NCI-H774 (cell line): ENCODE measurements around the gene DNAJC15.

ENCODE experiments used
- DNase-seq: peaks from one replicate; lab custom pipeline; 2025; lab: John Stamatoyannopoulos, UW

Gene DNAJC15

DNA sequence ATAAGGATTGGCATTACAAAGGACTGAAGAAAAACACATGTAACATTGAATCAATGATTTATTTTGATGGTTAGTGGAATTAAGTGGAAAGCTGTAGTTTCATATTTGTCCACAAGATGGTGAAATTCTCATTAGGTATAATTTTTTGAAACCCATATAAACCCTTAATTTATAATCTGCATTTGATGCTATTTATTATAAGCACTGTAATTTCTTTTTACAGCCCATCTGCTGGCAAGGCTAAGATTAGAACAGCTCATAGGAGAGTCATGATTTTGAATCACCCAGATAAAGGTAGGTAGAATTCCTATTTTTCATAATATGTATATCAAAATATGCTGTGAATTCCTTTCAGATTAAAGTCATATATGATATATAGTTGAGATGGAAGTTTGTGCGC lies 62.2 kb downstream of the DNAJC15 start:
- DNase-seq, result no peak

DNA sequence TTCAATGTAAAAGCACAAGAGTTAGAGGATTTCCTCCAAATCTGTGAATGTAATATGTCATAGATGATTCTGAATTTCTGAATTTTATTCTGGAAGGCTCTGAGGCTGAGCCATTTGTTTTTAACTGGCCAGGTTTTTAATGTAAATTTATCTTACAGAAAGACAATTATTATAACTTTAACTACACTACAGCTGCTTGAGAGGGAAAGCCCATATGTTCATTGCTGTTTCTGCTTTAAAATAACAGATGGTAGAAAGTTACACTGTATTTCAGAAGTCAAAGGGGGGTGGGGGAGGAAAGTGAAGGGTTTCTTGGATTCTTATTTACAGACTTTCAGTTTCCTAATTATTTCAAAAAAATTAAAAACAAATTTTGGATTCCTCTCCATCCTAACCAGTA lies 62.8 kb downstream of the DNAJC15 start:
- DNase-seq, result no peak

GRCh38 chr13:43088093-43088511 lies 64.7 kb downstream of the DNAJC15 start:
- no peak for DNase-seq

- no peak for DNase-seq
These were observed 66.6 kb downstream of the DNAJC15 start for GRCh38 chr13:43089912-43090498.

- no peak for DNase-seq
These were observed 71.5 kb downstream of the DNAJC15 start for GRCh38 chr13:43094901-43095300.

DNA sequence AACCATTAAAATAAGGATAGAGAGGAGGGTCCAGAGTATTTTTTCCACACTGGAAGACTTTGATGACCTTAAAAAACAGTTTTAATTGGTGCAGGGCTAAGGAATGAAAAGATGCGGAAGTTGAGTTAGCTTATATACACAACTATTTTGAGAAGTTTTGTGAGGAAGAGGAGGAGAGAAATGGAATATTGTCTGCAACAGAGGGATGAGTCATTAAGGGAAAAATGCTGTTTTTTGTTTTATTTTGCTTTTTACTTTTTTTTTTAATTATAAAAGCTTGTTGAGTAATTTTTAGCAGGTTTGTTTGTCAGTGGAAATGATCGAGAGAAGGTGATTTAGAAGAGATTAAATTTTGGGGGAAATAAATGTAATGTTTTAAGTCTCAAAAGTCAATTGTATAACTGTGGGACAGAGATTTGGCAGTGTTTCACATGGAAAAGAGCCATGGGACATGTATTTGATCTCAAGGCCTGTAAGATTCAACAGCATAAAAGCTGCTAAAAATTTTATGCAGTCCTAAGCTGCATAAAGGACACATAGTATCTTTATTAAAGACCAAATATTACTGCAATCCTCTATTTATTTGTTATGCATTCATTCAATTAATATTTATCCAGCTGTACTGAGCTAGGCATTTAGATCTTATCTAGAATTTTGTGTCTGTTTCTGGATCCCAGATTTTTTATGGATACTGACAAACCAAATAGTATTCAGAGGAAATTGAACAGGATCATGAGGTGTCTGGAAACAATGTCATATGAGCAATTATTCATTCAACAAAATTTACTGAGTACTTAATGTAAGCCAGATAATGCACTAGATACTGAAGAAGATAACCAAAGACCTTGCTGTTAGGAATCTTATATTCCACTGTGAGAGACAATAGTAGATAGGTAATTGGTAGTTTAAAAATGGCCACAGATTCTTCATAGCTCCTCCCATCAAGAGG lies 72.7 kb downstream of the DNAJC15 start:
- DNase-seq, result no peak

- no peak for DNase-seq
These were observed 77.3 kb downstream of the DNAJC15 start for GRCh38 chr13:43100667-43101066.

DNA sequence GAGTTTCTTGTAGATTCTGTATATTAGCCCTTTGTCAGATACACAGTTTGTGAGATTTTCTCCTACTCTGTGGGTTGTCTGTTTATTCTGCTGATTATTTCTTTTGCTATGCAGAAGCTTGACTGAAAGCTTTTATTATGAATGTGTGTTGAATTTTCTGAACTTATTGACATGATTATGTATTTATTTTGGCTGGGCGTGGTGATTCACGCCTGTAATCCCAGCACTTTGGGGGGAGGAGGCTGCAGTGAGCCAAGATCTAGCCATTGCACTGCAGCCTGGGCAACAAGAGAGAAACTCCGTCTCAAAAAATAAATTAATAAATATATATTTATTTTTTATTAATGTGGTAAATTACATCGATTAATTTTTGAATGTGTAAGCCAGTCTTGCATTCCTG lies 78.9 kb downstream of the DNAJC15 start:
- DNase-seq, result no peak

DNA sequence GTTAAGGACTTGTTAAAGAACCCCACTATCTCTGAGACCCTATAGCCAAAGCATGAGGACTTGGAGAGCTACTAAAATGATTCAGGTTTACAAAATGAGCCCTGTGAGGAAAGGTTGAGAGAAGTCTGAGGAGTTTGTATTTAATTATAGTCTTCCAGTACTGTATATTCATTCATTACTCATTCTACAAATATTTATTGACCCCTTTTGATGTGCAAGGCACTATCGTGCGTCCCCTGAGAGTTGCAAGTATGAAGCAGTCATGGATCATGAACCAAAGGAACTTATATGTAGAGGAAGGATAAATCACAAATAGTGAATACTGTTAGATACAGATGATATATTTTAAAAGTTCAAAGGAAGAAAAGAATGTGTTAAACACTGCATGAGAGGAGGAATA lies 84.4 kb downstream of the DNAJC15 start:
- DNase-seq, result no peak

DNA sequence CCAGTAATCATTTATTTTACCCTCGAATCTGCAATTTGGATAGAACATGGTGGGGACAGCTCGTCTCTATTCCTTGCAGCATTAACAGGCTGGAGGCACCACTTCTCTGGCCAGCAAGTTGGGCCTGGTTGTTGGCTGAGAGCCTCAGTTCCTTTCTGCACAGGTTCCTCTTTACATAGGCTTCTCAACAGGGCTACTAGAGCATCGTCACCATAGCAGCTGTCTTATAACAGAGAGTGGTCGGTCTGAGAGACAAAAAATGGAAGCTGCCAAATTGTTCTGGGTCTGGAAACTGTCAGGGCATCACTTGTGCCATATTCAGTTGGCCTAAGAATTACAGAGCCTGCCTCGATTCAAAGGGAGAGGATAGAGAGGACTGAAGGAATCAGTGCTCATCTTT lies 86.7 kb downstream of the DNAJC15 start:
- DNase-seq, result no peak

DNA sequence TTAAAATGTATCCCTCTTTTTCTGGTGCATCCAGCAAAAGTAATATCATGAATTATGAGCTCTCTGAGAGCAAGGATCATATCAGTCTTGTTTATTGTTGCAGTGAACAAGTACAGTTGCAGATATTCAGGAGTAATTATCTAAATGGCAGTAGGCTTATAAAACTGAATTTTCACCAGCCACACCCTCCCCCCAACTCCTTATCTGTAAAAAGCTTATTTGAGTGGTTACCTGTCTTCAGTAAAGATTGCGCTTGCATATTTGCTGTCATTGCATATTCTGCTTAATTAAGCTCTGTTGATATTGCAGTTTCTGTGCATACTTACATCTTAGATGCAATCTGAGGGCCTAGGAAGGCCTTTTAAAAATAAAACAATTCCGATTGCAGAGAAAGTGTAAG lies 87.3 kb downstream of the DNAJC15 start:
- no peak for DNase-seq

GRCh38 chr13:43111559-43112400 lies 88.4 kb downstream of the DNAJC15 start:
- no peak for DNase-seq

GRCh38 chr13:43113603-43114002 lies 90.2 kb downstream of the DNAJC15 start:
- no peak for DNase-seq

DNA sequence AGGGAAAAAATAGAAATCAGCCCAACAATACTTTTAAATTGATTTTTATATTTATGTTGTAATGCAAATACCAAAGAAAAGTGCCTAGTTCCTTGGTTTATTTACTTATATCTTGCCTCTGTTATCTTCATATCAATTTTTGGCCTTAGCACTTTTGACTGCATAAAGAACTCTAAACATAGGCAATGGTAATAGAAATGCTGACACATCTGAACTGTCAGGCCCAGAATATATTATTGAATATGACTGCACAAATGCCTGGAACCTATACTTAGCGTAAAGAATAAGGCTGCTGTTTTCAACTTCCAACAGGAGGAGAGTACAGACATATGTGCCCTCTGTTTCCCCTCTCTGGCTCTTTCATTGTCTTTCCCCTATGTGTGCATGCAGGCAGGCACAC lies 91.1 kb downstream of the DNAJC15 start:
- no peak for DNase-seq

DNA sequence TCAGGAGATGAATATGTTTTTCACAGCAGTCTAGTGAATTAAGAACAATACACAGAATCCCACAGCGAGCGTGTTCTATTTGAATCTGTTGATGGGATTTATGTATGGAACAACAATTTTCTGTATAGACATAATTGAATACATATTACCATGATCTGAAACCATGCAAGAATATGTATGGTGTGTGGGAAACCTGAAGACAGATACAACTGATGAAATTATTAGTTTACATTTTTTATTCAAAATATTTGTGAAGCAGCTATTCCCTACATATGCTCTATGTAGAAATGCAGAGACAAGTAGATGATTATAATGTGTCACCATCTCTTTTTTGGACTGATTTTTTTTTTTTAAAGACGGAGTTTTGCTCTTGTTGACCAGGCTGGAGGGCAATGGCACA lies 91.8 kb downstream of the DNAJC15 start:
- no peak for DNase-seq

DNA sequence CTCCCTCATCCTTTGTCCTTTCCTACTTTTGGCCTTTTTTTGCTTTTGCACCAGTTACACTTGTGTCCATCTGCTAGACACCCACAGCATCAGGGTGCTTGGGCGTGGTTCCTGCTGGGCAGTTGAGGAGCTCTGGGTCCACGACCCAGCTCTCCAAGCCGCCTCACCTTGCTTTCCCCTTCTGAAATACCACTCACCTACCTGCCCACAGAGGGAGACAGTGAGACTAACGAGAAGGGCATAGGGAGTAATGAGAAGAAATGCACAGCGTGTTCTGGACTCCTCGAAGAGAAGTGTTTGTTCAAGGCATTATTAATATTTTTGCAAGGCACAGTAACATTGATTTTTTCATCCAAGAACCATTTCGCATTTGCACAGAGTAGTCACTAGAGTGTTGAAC lies 92.9 kb downstream of the DNAJC15 start:
- DNase-seq, result no peak

- DNase-seq, result no peak
These were observed 95.1 kb downstream of the DNAJC15 start for GRCh38 chr13:43118521-43118920.

DNA sequence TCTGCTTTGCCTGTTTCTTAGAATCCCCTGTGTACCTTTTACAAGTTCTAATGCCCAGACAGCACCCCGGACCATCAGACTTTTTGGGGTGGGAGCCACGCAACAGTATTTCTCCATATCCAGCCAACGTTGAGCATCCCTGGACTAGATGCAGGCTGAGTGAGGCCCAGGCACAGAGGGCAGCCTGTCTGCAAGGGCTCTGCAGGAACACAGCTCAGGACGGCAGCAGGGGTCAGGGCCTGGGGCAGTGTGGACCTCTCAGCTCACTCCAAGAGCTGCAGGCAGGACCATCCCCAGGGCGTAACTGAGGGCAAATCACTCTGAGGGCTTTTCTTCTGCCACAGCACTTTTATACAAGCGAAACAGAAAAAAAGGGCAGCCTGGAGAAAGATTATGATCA lies 95.8 kb downstream of the DNAJC15 start:
- no peak for DNase-seq

DNA sequence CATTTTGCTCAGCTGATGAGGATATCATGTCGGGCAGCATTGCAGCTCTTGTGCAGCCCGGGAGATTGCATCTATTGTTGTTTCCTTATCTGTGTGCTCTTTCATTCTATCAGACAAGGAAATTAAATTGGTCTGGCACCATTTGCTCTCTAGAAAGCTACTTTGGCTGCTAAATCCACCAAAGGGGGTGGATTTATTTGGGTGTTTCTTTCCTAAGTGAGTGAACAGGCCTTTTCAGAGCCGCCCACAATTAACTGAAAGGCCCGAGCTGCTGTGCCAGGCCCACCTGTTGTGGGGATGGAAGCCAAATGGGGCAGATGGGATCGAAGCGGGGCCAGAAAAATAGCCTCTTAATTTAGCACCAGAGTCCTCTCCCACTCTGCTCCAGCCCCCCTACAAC lies 99.4 kb downstream of the DNAJC15 start:
- no peak for DNase-seq

DNA sequence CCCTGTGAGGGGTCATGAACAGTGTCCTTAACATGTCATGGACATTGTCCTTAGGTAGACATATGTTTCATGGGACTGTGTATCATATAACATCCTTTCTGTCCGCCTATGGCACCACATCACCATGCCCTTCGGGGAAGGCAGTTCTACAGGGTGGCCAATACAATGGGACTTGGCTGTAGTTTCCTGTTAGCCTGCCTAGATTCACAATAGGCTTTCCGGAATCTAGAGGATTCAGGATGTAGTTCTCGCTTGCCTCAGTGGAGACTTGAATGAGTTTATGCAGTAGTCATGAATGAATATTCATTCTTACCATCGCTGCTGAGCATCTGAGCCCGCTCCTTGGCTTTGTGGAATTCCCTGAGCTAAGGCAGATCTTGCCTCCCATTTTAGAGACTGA lies 100.5 kb downstream of the DNAJC15 start:
- no peak for DNase-seq

- no peak for DNase-seq
These were observed 101.1 kb downstream of the DNAJC15 start for GRCh38 chr13:43124490-43124889.

- no peak for DNase-seq
These were observed 103.0 kb downstream of the DNAJC15 start for GRCh38 chr13:43126420-43126819.
